ENCODE measurements around the gene EML6.

GRCh38 chr2:54773233-54773632 lies 49.8 kb downstream of the EML6 start:
- TF ChIP-seq ZBTB10 (CRISPR knock-in tag; IDR thresholded peaks at IDR 0.05; ENCODE audit: borderline replicate concordance) = no peak
- TF ChIP-seq EHMT2 (IDR thresholded peaks at IDR 0.05; ENCODE audit: borderline replicate concordance, low read depth, low read length) = no peak
- TF ChIP-seq BCLAF1 (IDR thresholded peaks at IDR 0.05) = no peak
- no peak for TF ChIP-seq NFYB (CRISPR knock-in tag; IDR thresholded peaks at IDR 0.05)
- TF ChIP-seq CTCF (CRISPR knock-in tag; IDR thresholded peaks at IDR 0.05) = no peak
- no peak for TF ChIP-seq ZNF639 (CRISPR knock-in tag; conservative IDR thresholded peaks at IDR 0.05)
- TF ChIP-seq ATF6 (CRISPR knock-in tag; conservative IDR thresholded peaks at IDR 0.05) = no peak
- TF ChIP-seq MTF2 (CRISPR knock-in tag; IDR thresholded peaks at IDR 0.05; ENCODE audit: borderline replicate concordance) = no peak
- no peak for TF ChIP-seq EP300 (IDR thresholded peaks at IDR 0.05; ENCODE audit: low read depth in 2 of 2, low read length in 2 of 2)
- TF ChIP-seq EP300 (CRISPR knock-in tag; IDR thresholded peaks at IDR 0.05; ENCODE audit: borderline replicate concordance) = no peak
- no peak for TF ChIP-seq MED13 (CRISPR knock-in tag; IDR thresholded peaks at IDR 0.05)
